Erythroblast (primary cell): ENCODE results near the gene IFI44.

Experiments used
- DNase-seq, 2 experiments: peaks; one replicate each; lab custom pipeline; 2025; lab: John Stamatoyannopoulos, UW
- GATA1 ChIP-seq: IDR thresholded peaks from 2 replicates; pipeline ENCODE4 v1.6.1; 2011; ENCODE audit warnings: low read depth, mild to moderate bottlenecking, control low read depth, low read length, moderate library complexity
- POLR2A ChIP-seq: IDR thresholded peaks from 2 replicates; pipeline ENCODE4 v1.6.1; 2011; ENCODE audit warnings: mild to moderate bottlenecking, low read length

Gene IFI44

DNA sequence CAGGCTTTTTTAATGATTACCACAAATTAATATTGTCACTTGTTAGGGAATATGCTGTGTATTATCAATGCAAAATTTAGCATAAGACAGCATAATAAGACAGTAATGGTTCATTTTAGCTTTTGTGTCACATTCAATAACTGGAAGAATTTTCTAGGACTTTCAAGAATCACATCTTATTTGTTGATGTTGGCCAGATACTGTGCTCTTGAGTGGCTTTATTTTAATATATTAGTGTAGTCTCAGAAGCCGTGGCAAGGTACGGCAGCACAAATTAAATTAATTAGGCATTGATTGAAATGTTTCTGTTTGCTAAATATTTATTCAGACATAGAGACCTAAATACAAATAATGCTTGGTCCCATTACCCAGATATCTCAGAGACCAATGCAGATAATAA, 19.0 kb upstream of the IFI44 start:
- DNase-seq, result no peak
- TF ChIP-seq GATA1, result no peak
- TF ChIP-seq POLR2A, result no peak

- no peak for DNase-seq
- TF ChIP-seq POLR2A, result no peak
- no peak for TF ChIP-seq GATA1
These were observed 16.4 kb upstream of the IFI44 start for GRCh38 chr1:78633209-78633608.

DNA sequence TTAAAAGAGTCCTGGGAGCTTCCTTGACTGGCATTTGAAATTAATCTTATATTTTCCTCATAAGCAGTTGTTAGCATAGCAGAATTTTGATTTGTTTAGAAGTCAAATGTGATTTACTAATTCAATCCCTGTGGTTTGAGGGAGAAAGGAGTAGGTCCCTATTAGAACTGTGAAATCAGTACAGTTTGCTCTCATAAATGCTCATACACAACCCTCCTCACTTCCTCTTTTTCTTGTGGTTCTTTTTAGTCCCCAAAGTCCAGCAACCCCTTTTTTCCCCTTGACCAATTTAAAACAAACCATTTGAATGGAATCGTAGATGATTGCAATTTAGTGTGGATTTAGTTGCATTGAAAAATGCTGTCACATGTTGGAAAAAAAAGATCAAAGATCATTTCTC, 9.2 kb upstream of the IFI44 start:
- TF ChIP-seq GATA1 (no peak), POLR2A (no peak)
- DNase-seq, result no peak

GRCh38 chr1:78641558-78641957, 8.1 kb upstream of the IFI44 start:
- no peak for TF ChIP-seq POLR2A
- TF ChIP-seq GATA1, result no peak
- DNase-seq, result no peak

DNA sequence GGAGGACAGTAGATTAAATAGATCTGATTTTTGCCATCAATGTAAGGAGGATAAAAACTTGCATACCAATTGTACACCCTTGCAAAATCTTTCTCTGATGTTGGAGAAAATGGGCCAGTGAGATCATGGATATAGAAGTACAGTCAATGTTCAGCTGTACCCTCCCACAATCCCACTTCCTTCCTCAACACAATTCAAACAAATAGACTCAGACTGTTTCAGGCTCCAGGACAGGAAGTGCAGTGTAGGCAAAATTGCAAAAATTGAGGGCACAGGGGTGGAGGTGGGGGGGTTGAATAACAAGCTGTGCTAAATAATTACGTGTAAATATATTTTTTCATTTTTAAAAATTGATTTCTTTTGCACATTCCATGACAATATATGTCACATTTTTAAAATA, 3.9 kb upstream of the IFI44 start:
- no peak for DNase-seq
- TF ChIP-seq GATA1, result no peak
- no peak for TF ChIP-seq POLR2A

DNA sequence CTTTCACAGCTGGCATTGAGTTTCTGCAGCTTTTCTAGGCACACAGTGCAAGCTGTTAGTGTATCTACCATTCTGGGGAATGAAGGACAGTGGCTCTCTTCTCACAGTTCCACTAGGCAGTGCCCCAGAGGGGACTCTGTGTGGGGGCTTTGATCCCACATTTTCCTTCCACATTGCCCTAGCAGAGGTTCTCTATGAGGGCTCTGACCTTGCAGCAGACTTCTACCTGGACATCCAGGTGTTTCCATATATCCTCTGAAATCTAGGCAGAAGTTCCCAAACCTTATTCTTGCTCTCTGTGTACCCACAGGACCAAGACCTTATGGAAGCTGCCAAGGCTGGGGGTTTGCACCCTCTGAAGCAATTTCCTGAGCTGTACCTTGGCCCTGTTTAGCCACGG, 2.4 kb upstream of the IFI44 start:
- no peak for DNase-seq
- TF ChIP-seq GATA1 (no peak), POLR2A (no peak)

DNA sequence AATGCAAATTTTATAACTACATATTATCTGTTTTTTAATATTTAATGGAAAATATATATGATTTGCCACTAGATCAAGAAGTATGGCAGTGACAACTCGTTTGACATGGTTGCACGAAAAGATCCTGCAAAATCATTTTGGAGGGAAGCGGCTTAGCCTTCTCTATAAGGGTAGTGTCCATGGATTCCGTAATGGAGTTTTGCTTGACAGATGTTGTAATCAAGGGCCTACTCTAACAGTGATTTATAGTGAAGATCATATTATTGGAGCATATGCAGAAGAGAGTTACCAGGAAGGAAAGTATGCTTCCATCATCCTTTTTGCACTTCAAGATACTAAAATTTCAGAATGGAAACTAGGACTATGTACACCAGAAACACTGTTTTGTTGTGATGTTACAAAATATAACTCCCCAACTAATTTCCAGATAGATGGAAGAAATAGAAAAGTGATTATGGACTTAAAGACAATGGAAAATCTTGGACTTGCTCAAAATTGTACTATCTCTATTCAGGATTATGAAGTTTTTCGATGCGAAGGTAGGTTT, 556 bp downstream of the IFI44 start:
- no peak for DNase-seq
- no peak for TF ChIP-seq POLR2A
- TF ChIP-seq GATA1, result no peak

DNA sequence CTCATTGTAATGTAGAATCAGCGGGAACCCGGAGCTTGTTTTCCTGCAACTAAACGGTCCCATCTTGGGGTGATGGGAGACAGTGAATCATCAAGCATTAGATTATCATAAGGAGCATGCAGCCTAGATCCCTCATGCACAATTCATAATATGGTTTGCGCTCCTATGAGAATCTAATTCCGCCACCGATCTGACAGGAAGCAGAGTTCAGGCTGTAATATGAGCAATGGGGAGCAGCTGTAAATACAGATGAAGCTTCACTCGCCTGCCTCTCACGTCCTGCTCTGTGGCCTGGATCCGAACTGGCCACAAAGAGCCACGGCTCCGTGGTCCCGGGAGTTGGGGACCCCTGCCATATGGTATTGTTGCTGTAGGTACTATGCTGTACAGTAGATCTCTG, 1.6 kb downstream of the IFI44 start:
- TF ChIP-seq GATA1, result no peak
- TF ChIP-seq POLR2A, result no peak
- DNase-seq, result no peak

DNA sequence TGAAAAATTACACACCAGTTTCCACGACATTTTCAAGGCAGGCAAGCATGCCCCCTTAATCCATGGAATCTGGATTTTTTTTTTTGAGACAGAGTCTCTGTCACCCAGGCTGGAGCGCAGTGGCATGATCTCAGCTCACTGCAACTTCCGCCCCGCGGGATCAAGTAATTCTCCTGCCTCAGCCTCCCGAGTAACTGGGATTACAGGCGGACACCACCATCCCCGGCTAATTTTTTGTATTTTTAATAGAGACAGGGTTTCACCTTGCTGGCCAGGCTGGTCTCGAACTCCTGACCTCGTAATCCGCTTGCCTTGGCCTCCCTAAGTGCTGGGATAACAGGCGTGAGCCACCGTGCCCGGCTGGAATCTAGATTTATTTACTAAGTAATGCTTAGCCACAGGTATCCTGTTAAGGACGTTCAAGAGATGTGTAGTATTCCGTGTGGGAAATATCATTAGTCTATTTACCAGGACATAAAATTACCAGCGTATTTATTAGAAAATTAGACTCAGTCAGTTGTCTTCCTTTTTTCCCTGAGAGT, 2.5 kb downstream of the IFI44 start:
- TF ChIP-seq POLR2A (no peak), GATA1 (no peak)

GRCh38 chr1:78658901-78659300, 9.3 kb downstream of the IFI44 start:
- DNase-seq, result no peak
- no peak for TF ChIP-seq POLR2A
- TF ChIP-seq GATA1, result no peak

More for the DNA sequence above, 2.5 kb downstream of the IFI44 start:
- no peak for DNase-seq

DNA sequence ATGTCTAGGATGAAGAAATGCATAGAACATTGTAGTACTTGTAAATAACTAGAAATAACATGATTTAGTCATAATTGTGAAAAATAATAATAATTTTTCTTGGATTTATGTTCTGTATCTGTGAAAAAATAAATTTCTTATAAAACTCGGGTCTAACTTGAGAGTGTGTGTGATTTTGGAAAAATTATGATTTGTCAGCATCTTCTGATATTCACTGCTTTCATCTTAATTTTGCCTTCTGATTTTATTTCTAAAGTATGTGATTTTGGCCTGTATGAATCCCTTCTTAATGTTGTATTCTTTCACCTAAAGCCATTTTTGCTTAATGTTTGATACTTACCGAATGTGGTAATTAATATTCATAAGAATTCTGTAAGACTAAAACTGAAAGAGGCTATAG, 14.3 kb downstream of the IFI44 start:
- TF ChIP-seq POLR2A, result no peak
- no peak for DNase-seq

DNA sequence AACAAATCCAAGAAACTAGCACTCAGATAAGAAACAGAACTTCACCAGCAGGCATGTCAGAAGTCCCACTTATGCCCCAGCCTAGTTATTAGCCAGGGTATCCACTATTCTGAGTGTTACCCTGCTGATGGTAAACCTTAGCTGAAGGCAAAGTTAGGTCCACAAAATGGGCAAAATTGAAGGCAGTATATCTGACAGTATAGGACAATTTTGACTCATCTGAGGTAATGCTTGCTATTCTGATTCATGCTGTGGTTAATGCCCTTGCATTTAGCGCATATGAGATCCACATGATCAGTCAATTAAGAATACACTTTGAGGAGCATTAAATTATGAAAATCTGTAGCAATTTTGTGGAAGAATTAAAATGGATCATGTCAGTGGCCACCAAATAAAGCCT, 15.1 kb downstream of the IFI44 start:
- DNase-seq, result no peak
- TF ChIP-seq POLR2A (no peak), GATA1 (no peak)

DNA sequence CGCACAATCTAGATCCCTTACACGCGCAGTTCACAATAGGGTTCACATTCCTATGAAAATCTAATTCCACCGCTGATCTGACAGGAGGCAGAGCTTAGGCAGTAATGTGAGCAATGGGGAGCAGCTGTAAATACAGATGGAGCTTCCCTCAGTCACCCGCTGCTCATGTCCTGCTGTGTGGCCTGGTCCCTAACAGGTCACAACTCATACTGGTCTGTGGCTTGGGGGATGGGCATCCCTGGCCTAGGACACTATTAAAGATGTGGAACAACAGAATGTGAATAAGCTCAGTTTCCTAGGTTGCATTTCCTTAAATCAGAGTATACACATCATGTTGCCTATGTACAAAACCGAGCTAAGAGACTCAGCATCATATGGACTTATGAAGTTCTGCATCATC, 16.2 kb downstream of the IFI44 start:
- TF ChIP-seq GATA1 (no peak), POLR2A (no peak)
- no peak for DNase-seq

GRCh38 chr1:78667939-78668338, 18.3 kb downstream of the IFI44 start:
- DNase-seq, result no peak
- TF ChIP-seq GATA1, result no peak
- TF ChIP-seq POLR2A, result no peak

DNA sequence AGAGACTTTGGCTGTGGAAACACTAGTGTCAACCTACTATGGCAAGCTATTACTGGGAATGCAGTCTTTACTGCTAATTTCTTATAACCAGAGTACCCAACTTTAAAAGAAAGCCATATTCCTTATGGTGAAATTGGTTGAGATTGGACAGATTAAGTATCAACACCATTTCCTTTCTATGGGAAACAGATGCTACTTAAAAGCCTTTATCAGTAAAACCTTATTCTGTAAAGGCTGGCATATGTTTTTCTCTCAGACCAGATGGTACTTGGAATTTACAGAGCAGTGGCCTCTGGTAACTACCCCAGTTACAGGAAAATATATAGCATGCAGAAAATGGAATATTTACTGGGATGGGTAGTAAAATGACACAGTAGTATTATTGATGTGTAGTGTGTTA, 18.8 kb downstream of the IFI44 start:
- TF ChIP-seq POLR2A, result no peak
- no peak for TF ChIP-seq GATA1
- no peak for DNase-seq

DNA sequence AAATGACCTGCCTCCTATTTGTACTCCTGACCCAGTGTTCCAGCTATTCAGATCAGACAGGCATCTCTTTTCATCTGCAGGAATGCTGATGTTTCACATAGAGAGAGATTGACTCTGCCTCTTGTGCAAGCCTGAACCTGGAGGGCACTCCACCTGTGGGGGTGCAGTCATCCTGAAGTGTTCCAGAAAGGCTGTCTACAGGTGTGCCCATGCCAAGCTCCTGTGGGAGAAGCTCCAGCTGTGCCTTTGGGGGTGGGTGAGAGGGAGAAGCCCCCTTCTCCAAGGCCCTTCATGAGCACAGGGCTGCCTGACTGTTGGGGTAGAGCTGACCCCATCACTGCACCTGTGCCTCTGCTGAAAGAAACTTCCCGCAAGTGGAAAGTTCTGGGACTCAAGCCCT, 22.8 kb downstream of the IFI44 start:
- no peak for DNase-seq
- TF ChIP-seq POLR2A (no peak), GATA1 (no peak)

- DNase-seq, result no peak
- TF ChIP-seq POLR2A, result no peak
- no peak for TF ChIP-seq GATA1
These were observed 23.5 kb downstream of the IFI44 start for GRCh38 chr1:78673120-78673519.
